GM23248 (cell line): ENCODE results near the gene TAS2R40. TPM values are rescaled to one million over a fixed set of nuclear protein-coding genes. Genes with fewer than 3 reads are reported as not detected.

Experiments used
- DNase-seq: peaks from one replicate; pipeline ENCODE4 v3.0.0-alpha.2; 2015
- H2AFZ ChIP-seq: fragments of 200-600 bp; sonication (generic); 2 replicates; pipeline ENCODE4 v1.6.1; 2016; ENCODE audit warnings: antibody characterized with exemption
- H3F3A ChIP-seq: fragments of 200-600 bp; sonication (generic); 2 replicates; pipeline ENCODE4 v1.6.1; 2016; ENCODE audit warnings: mild to moderate bottlenecking, antibody characterized with exemption, mixed run types; ENCODE audit not compliant: insufficient read depth
- H3K27ac ChIP-seq: fragments of 200-600 bp; sonication (generic); 2 replicates; pipeline ENCODE4 v1.5.1; 2016; ENCODE audit warnings: mild to moderate bottlenecking
- H3K27me3 ChIP-seq: fragments of 200-600 bp; sonication (generic); replicated peaks from 2 replicates; pipeline ENCODE4 v1.6.1; 2016; ENCODE audit warnings: mild to moderate bottlenecking; ENCODE audit not compliant: insufficient read depth
- H3K36me3 ChIP-seq: fragments of 200-600 bp; sonication (generic); 2 replicates; pipeline ENCODE4 v1.6.1; 2016; ENCODE audit warnings: low read depth, mild to moderate bottlenecking
- H3K4me1 ChIP-seq: fragments of 200-600 bp; sonication (generic); 2 replicates; pipeline ENCODE4 v1.6.1; 2016; ENCODE audit warnings: mild to moderate bottlenecking; ENCODE audit not compliant: insufficient read depth
- H3K4me2 ChIP-seq: fragments of 200-600 bp; sonication (generic); one replicate; pipeline ENCODE4 v1.6.1; 2016; ENCODE audit warnings: mild to moderate bottlenecking; ENCODE audit not compliant: unreplicated experiment
- H3K4me3 ChIP-seq: fragments of 200-600 bp; sonication (generic); 2 replicates; pipeline ENCODE4 v1.5.1; 2016; ENCODE audit warnings: mild to moderate bottlenecking
- H3K79me2 ChIP-seq: fragments of 200-600 bp; sonication (generic); 2 replicates; pipeline ENCODE4 v1.6.1; 2016; ENCODE audit warnings: mild to moderate bottlenecking; ENCODE audit not compliant: insufficient read depth
- H3K9ac ChIP-seq: fragments of 200-600 bp; sonication (generic); 2 replicates; pipeline ENCODE4 v1.6.1; 2016; ENCODE audit warnings: mild to moderate bottlenecking
- H3K9me2 ChIP-seq: fragments of 200-600 bp; sonication (generic); 2 replicates; pipeline ENCODE4 v1.6.1; 2016; ENCODE audit warnings: mixed run types, mild to moderate bottlenecking, moderate library complexity; ENCODE audit not compliant: insufficient read depth
- H3K9me3 ChIP-seq: fragments of 200-600 bp; sonication (generic); one replicate; pipeline ENCODE4 v1.6.1; 2017; ENCODE audit warnings: low read depth
- H4K20me1 ChIP-seq: fragments of 200-600 bp; sonication (generic); 2 replicates; pipeline ENCODE4 v1.6.0; 2016; ENCODE audit not compliant: insufficient read depth
- EZH2 ChIP-seq: fragments of 200-600 bp; sonication (generic); IDR thresholded peaks from 2 replicates; pipeline ENCODE4 v1.6.1; 2018; ENCODE audit warnings: antibody characterized with exemption, mild to moderate bottlenecking; ENCODE audit not compliant: insufficient read depth, poor library complexity, severe bottlenecking
- EZH2phosphoT487 ChIP-seq: fragments of 200-600 bp; sonication (generic); IDR thresholded peaks from 2 replicates; pipeline ENCODE4 v1.6.1; 2018; ENCODE audit warnings: antibody characterized with exemption, moderate library complexity, mild to moderate bottlenecking, low read depth; ENCODE audit not compliant: insufficient read depth
- WGBS, 2 experiments: methylation state at CpG; one replicate each; pipeline ENCODE4 v1.1.6; 2015 to 2017; ENCODE audit warnings: low lambda C conversion rate in 2 of 2, low coverage in 1 of 2; ENCODE audit errors: missing lambda C conversion rate in 2 of 2; 5-methylcytosine and 5-hydroxymethylcytosine counted together
- in situ Hi-C: fragments of 300-500 bp; cut with MboI; formaldehyde crosslinking; loops from 2 replicates; pipeline ENCODE4 v1.15.0; 2020
- polyA plus RNA-seq: library from polyadenylated mRNA; unstranded; fragments of >200 nt; fragmentation: Nextera tagmentation; extraction: Ambion mirVana; gene quantifications from 2 replicates; pipeline ENCODE4 v1.2.1, GENCODE V29; 2016
- total RNA-seq: library from RNA; depleted of rRNA; stranded (reverse); fragments of >200 nt; shearing (Covaris generic); gene quantifications from 2 replicates; pipeline ENCODE4 v1.2.3, GENCODE V29; 2014

TAS2R40 gene
- total and polyA plus RNA-seq, 2 experiments from 2014 or later, result not detected

DNA sequence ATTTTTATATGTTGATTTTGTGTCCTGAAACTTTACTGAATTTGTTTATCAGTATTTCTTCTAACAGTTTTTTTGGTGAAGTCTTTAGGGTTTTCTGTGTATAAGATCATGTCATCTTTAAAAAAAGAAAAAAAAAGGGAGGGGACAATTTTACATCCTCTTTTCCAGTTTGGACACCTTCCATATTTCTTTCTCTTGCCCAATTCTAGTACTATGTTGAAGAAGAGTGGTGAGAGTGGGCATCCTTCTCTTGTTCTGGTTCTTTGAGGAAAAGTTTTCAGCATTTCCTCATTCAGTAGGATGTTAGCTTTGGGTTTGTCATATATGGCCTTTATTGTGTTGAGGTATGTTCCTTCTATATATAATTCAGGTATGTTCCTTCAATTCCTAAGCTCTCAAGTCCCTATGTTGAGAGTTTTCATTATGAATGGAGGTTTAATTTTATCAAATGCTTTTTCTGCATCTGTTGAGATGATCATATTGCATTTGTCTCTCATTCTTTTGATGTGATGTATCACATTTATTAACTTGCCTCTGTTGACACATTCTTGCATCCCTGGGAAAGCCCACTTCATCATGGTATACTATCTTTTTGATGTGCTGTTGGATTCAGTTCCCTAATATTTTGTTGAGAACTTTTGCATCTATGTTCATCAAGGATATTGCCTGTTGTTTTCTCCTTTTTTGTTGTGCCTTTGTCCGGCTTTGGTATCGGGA, 12.1 kb downstream of the TAS2R40 start:
- 66 to 81% methylated on average over 2 of the region's 2 CpGs for WGBS, 2 experiments
- H3K4me1 ChIP-seq, result peaks cover 6% of the 10 kb centered on the region; the same call in 1 of the 2 replicates
- H3K36me3 ChIP-seq, result no peaks in the 10 kb centered on the region
- no peak overlapping the region for H3K27ac ChIP-seq
- 0 out of 2 replicates have a peak, but pooled peaks cover 6% of the 10 kb centered on the region for H3K27me3 ChIP-seq
- H3K9ac ChIP-seq, result no peak overlapping the region
- H3F3A ChIP-seq, result no peaks in the 10 kb centered on the region
- in situ Hi-C loops, result no loop called here
- H3K9me3 ChIP-seq, result no peaks in the 10 kb centered on the region
- TF ChIP-seq EZH2 (no peak), EZH2phosphoT487 (no peak)
- no peaks in the 10 kb centered on the region for H3K79me2 ChIP-seq
- H3K4me2 ChIP-seq, result no peak overlapping the region
- no peak overlapping the region for H3K4me3 ChIP-seq
- DNase-seq, result no peak
- no peaks in the 10 kb centered on the region for H3K9me2 ChIP-seq
- H4K20me1 ChIP-seq, result no peaks in the 10 kb centered on the region
- no peak overlapping the region for H2AFZ ChIP-seq

DNA sequence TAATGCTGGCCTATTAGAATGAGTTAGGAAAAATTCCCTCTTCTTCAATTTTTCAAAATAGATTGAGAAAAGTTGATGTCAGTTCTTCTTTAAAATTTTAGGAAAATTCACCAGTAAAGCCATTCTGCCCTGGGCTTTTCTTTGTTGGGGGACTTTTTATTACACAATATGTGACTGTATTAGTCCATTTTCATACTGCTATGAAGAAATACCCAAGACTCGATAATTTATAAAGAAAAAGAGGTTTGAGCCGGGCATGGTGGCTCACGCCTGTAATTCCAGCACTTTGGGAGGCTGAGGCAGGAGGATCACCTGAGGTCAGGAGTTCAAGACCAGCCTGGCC, 12.7 kb downstream of the TAS2R40 start:
- Histone ChIP-seq H3K4me3 (no peak overlapping the region), H3F3A (peaks cover 4% of the 10 kb centered on the region), H2AFZ (no peak overlapping the region), H3K9me2 (no peaks in the 10 kb centered on the region), H3K79me2 (no peaks in the 10 kb centered on the region), H3K27ac (no peak overlapping the region), H4K20me1 (no peaks in the 10 kb centered on the region), H3K27me3 (0 out of 2 replicates have a peak, but pooled peaks cover 6% of the 10 kb centered on the region), H3K4me1 (0 out of 2 replicates have a peak, but pooled peaks cover 3% of the 10 kb centered on the region), H3K4me2 (no peak overlapping the region), H3K9me3 (no peaks in the 10 kb centered on the region), H3K9ac (no peak overlapping the region), H3K36me3 (no peaks in the 10 kb centered on the region)
- TF ChIP-seq EZH2phosphoT487, result no peak
- TF ChIP-seq EZH2, result no peak
- WGBS, 2 experiments, result 21 to 48% methylated on average over 3 of the region's 3 CpGs
- no peak for DNase-seq
- in situ Hi-C loops, result no loop called here

GRCh38 chr7:143235561-143235960, 13.7 kb downstream of the TAS2R40 start:
- Histone ChIP-seq H3K9me3 (no peaks in the 10 kb centered on the region), H2AFZ (no peak overlapping the region), H3F3A (peaks cover 14% of the 10 kb centered on the region), H3K9me2 (no peaks in the 10 kb centered on the region), H3K27ac (no peak overlapping the region), H3K27me3 (0 out of 2 replicates have a peak, but pooled peaks cover 6% of the 10 kb centered on the region), H3K4me2 (no peak overlapping the region), H3K36me3 (no peaks in the 10 kb centered on the region), H3K4me1 (peaks cover 11% of the 10 kb centered on the region; the same call in 1 of the 2 replicates), H3K79me2 (no peaks in the 10 kb centered on the region), H3K9ac (no peak overlapping the region), H4K20me1 (no peaks in the 10 kb centered on the region), H3K4me3 (no peak overlapping the region)
- 0% methylated on average over 1 of the region's 1 CpG for WGBS, 2 experiments
- no peak for DNase-seq
- in situ Hi-C loops, result no loop called here
- TF ChIP-seq EZH2phosphoT487 (no peak), EZH2 (no peak)

GRCh38 chr7:143236408-143236990, 14.7 kb downstream of the TAS2R40 start:
- H3K4me1 ChIP-seq, result peaks cover 17% of the 10 kb centered on the region; the same call in 1 of the 2 replicates
- WGBS, 2 experiments, result 43 to 48% methylated on average over 3 of the region's 3 CpGs
- in situ Hi-C loops, result no loop called here
- no peaks in the 10 kb centered on the region for H4K20me1 ChIP-seq
- no peak for DNase-seq
- H3K4me2 ChIP-seq, result no peak overlapping the region
- H3K27me3 ChIP-seq, result 0 out of 2 replicates have a peak, but pooled peaks cover 6% of the 10 kb centered on the region
- no peak overlapping the region for H3K27ac ChIP-seq
- no peak overlapping the region for H3K9ac ChIP-seq
- no peaks in the 10 kb centered on the region for H3K9me3 ChIP-seq
- H3K9me2 ChIP-seq, result no peaks in the 10 kb centered on the region
- H3K4me3 ChIP-seq, result no peak overlapping the region
- peaks cover 22% of the 10 kb centered on the region for H3F3A ChIP-seq
- no peak overlapping the region for H2AFZ ChIP-seq
- no peaks in the 10 kb centered on the region for H3K79me2 ChIP-seq
- TF ChIP-seq EZH2phosphoT487, result no peak
- no peaks in the 10 kb centered on the region for H3K36me3 ChIP-seq
